ENCODE data around the gene RASA3. TPM values are rescaled to one million over a fixed set of nuclear protein-coding genes. Genes with fewer than 3 reads are reported as not detected.

RASA3 gene
- total RNA-seq, 1 experiment from 2014 or later, result 22.3 TPM

GRCh38 chr13:114078461-114079451, 53.7 kb downstream of the RASA3 start:
- ATAC-seq (no peak), DNase-seq (ENCODE audit: low spot score) (peak; percentile 7)
- Mint-ChIP-seq H3K36me3 (peaks cover 17% of the 10 kb centered on the region), H3K27me3 (ENCODE audit: low read depth) (no peaks in the 10 kb centered on the region), H3K9me3 (peaks cover 12% of the 10 kb centered on the region; the same call in 1 of the 2 replicates), H3K4me1 (0 out of 2 replicates have a peak, but pooled peaks cover 5% of the 10 kb centered on the region), H3K4me3 (no peak overlapping the region), H3K27ac (peak overlapping the region; percentile 41)
- no peak for TF ChIP-seq NFATC4 (CRISPR knock-in tag; IDR thresholded peaks at IDR 0.05)
- no peak for TF ChIP-seq GABPB1 (CRISPR knock-in tag; IDR thresholded peaks at IDR 0.05)
- TF ChIP-seq GTF2I (CRISPR knock-in tag; conservative IDR thresholded peaks at IDR 0.05), result no peak
- no peak for TF ChIP-seq STAT6 (CRISPR knock-in tag; conservative IDR thresholded peaks at IDR 0.05; ENCODE audit: low read depth)
- TF ChIP-seq CREB1 (CRISPR knock-in tag; IDR thresholded peaks at IDR 0.05), result no peak
- TF ChIP-seq, protein P1, sequence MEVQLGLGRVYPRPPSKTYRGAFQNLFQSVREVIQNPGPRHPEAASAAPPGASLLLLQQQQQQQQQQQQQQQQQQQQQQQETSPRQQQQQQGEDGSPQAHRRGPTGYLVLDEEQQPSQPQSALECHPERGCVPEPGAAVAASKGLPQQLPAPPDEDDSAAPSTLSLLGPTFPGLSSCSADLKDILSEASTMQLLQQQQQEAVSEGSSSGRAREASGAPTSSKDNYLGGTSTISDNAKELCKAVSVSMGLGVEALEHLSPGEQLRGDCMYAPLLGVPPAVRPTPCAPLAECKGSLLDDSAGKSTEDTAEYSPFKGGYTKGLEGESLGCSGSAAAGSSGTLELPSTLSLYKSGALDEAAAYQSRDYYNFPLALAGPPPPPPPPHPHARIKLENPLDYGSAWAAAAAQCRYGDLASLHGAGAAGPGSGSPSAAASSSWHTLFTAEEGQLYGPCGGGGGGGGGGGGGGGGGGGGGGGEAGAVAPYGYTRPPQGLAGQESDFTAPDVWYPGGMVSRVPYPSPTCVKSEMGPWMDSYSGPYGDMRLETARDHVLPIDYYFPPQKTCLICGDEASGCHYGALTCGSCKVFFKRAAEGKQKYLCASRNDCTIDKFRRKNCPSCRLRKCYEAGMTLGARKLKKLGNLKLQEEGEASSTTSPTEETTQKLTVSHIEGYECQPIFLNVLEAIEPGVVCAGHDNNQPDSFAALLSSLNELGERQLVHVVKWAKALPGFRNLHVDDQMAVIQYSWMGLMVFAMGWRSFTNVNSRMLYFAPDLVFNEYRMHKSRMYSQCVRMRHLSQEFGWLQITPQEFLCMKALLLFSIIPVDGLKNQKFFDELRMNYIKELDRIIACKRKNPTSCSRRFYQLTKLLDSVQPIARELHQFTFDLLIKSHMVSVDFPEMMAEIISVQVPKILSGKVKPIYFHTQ (CRISPR knock-in tag; IDR thresholded peaks at IDR 0.05), result no peak
- no peak for TF ChIP-seq NR3C1 (CRISPR knock-in tag; conservative IDR thresholded peaks at IDR 0.05; ENCODE audit: low read depth)
- POLR2A ChIA-PET, result no interaction called here
- CTCF ChIA-PET, result interaction anchor here (0.7 to 1.0 kb wide), 2 partner anchors 10 to 628 kb away, joined by 3 to 4 read pairs; no protein-coding TSS in a partner anchor

DNA sequence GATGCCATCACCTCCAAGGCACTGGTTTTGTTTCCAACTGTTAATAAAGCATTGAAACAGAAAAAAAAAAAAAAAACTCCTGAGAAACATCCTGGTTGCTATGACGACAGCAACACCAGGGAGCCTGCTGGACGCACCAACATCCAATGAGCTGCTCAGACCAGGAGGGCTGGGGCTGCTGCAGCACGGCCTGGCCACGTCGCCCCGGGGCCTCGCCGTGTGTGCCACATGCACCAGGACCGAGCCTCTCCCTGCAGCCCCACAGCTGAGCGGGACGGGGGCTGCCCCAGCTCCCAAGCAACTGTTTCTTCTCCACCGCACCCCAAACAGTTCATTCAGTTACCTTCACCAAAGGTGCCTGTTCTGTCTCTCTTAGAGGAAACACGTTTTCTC, 54.5 kb downstream of the RASA3 start:
- Mint-ChIP-seq H3K9me3 (peaks cover 10% of the 10 kb centered on the region; the same call in 1 of the 2 replicates), H3K4me1 (0 out of 2 replicates have a peak, but pooled peaks cover 5% of the 10 kb centered on the region), H3K27me3 (ENCODE audit: low read depth) (no peaks in the 10 kb centered on the region), H3K4me3 (no peak overlapping the region), H3K27ac (no peak overlapping the region; the same call in 1 of the 2 replicates), H3K36me3 (peaks cover 14% of the 10 kb centered on the region)
- DNase-seq (ENCODE audit: low spot score) (no peak), ATAC-seq (peak; percentile 75)
- TF ChIP-seq OVOL2 (CRISPR knock-in tag; IDR thresholded peaks at IDR 0.05; ENCODE audit: borderline replicate concordance) (no peak), ZNF219 (CRISPR knock-in tag; IDR thresholded peaks at IDR 0.05; ENCODE audit: borderline replicate concordance) (no peak), HMGA2 (CRISPR knock-in tag; IDR thresholded peaks at IDR 0.05) (no peak), IRF2 (CRISPR knock-in tag; IDR thresholded peaks at IDR 0.05; ENCODE audit: borderline replicate concordance, low read depth) (no peak)
- POLR2A ChIA-PET, result no interaction called here
- CTCF ChIA-PET, result interaction anchor here (0.7 to 1.0 kb wide), 2 partner anchors 11 to 627 kb away, joined by 3 to 4 read pairs; no protein-coding TSS in a partner anchor

GRCh38 chr13:114077099-114077932, 55.1 kb downstream of the RASA3 start:
- Mint-ChIP-seq H3K27ac (peak overlapping the region; percentile 92; the same call in 1 of the 2 replicates), H3K4me3 (no peak overlapping the region), H3K27me3 (ENCODE audit: low read depth) (no peaks in the 10 kb centered on the region), H3K9me3 (peaks cover 5% of the 10 kb centered on the region; the same call in 1 of the 2 replicates), H3K36me3 (peaks cover 13% of the 10 kb centered on the region), H3K4me1 (0 out of 2 replicates have a peak, but pooled peaks cover 5% of the 10 kb centered on the region)
- ChIA-PET POLR2A (no interaction called here), CTCF (interaction anchor here (0.7 kb wide), 1 partner anchor 11 kb away, joined by 4 read pairs; no protein-coding TSS in a partner anchor)
- DNase-seq (ENCODE audit: low spot score), result no peak
- ATAC-seq, result no peak
- TF ChIP-seq, protein P2, sequence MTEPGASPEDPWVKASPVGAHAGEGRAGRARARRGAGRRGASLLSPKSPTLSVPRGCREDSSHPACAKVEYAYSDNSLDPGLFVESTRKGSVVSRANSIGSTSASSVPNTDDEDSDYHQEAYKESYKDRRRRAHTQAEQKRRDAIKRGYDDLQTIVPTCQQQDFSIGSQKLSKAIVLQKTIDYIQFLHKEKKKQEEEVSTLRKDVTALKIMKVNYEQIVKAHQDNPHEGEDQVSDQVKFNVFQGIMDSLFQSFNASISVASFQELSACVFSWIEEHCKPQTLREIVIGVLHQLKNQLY (CRISPR knock-in tag; IDR thresholded peaks at IDR 0.05), result no peak
- TF ChIP-seq EMX1 (CRISPR knock-in tag; IDR thresholded peaks at IDR 0.05) (no peak), USF1 (CRISPR knock-in tag; IDR thresholded peaks at IDR 0.05) (no peak), NR2C2 (CRISPR knock-in tag; IDR thresholded peaks at IDR 0.05) (no peak), KAT7 (CRISPR knock-in tag; IDR thresholded peaks at IDR 0.05; ENCODE audit: borderline replicate concordance) (no peak), MXD4 (CRISPR knock-in tag; IDR thresholded peaks at IDR 0.05; ENCODE audit: borderline replicate concordance) (no peak), HMGA2 (CRISPR knock-in tag; IDR thresholded peaks at IDR 0.05) (no peak)
- TF ChIP-seq, protein P3, sequence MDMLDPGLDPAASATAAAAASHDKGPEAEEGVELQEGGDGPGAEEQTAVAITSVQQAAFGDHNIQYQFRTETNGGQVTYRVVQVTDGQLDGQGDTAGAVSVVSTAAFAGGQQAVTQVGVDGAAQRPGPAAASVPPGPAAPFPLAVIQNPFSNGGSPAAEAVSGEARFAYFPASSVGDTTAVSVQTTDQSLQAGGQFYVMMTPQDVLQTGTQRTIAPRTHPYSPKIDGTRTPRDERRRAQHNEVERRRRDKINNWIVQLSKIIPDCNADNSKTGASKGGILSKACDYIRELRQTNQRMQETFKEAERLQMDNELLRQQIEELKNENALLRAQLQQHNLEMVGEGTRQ (CRISPR knock-in tag; IDR thresholded peaks at IDR 0.05), result no peak
- TF ChIP-seq, protein P4, sequence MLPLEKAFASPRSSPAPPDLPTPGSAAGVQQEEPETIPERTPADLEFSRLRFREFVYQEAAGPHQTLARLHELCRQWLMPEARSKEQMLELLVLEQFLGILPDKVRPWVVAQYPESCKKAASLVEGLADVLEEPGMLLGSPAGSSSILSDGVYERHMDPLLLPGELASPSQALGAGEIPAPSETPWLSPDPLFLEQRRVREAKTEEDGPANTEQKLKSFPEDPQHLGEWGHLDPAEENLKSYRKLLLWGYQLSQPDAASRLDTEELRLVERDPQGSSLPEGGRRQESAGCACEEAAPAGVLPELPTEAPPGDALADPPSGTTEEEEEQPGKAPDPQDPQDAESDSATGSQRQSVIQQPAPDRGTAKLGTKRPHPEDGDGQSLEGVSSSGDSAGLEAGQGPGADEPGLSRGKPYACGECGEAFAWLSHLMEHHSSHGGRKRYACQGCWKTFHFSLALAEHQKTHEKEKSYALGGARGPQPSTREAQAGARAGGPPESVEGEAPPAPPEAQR (CRISPR knock-in tag; IDR thresholded peaks at IDR 0.05), result no peak
